Right renal pelvis (tissue), 4 donors: ENCODE results near the gene GMDS. TPM values are rescaled to one million over a fixed set of nuclear protein-coding genes. Genes with fewer than 3 reads are reported as not detected.

Source experiments
- DNase-seq, 4 donors: peaks; one replicate each; pipeline ENCODE4 v3.0.0-alpha.2; 2013; ENCODE audit warnings: low read depth in 4 of 4, low spot score in 3 of 4, missing footprints in 1 of 4
- polyA plus RNA-seq, 4 donors: library from polyadenylated mRNA; unstranded; fragments of 120-200 nt; gene quantifications; one replicate each; pipeline ENCODE4 v1.2.1, GENCODE V29; 2013; ENCODE audit not compliant: insufficient read length in 4 of 4

Gene GMDS
- polyA plus RNA-seq, 4 donors, result 67.7 to 86.0 (median 77.9) TPM

DNA sequence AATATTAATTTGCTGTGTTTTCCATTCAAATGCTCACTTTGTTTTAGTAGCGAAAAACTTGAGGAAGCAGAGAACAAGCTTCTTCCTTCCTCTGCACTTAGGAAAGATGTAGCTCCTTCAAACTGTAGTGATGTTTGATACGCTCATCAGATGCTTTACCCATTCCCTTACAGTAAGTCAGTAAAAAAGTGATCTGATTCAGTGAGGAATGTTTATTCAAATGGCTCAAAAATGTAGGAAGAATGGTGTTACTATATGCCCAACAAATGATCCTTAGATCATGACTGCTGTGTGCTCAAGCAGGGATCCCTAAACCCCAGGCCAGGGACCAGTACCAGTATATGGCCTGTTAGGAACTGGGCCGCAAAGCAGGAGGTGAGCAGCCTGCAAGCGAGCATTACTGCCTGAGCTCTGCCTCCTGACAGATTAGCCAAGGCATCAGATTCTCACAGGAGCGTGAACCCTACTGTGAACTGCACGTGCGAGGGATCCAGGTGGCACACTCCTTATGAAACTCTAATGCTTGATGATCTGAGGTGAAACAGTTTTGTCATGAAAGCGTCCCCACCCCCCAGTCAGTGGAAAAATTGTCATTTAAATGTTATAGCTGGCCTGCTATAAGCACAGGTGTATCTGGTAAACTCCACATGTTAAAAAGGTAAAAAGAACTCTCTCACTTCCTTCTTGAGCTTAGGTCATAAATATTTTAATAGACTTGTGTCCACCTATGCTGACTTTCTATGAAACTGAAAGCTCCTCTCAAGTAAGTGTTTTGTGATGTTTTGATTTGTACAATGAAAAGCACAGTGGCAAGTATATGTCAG lies 448.5 kb downstream of the GMDS start:
- no peak for DNase-seq

GRCh38 chr6:1795910-1796309 lies 449.5 kb downstream of the GMDS start:
- no peak for DNase-seq

DNA sequence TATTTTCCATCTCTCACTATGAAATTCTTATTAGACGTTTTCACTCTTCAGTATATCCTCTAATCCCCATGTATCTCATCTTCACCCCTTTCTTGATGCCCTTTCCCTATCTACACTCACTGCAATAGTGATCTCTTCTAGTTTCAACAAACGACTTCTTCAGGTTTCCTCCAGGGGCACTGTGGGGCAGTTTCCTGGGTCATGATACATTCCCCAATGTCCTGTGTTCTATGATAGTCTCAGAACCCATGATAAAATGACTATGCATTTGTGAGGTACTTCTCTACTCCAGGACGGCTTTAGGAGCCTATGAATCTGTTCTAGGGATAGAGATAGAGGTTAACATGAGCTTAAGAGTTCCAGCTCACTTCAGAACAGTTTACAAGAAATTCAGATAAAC lies 452.4 kb downstream of the GMDS start:
- DNase-seq, result no peak

GRCh38 chr6:1790684-1791083 lies 454.7 kb downstream of the GMDS start:
- DNase-seq, result no peak

- no peak for DNase-seq
These were observed 456.3 kb downstream of the GMDS start for GRCh38 chr6:1789092-1789491.

GRCh38 chr6:1787894-1788293 lies 457.5 kb downstream of the GMDS start:
- no peak for DNase-seq

DNA sequence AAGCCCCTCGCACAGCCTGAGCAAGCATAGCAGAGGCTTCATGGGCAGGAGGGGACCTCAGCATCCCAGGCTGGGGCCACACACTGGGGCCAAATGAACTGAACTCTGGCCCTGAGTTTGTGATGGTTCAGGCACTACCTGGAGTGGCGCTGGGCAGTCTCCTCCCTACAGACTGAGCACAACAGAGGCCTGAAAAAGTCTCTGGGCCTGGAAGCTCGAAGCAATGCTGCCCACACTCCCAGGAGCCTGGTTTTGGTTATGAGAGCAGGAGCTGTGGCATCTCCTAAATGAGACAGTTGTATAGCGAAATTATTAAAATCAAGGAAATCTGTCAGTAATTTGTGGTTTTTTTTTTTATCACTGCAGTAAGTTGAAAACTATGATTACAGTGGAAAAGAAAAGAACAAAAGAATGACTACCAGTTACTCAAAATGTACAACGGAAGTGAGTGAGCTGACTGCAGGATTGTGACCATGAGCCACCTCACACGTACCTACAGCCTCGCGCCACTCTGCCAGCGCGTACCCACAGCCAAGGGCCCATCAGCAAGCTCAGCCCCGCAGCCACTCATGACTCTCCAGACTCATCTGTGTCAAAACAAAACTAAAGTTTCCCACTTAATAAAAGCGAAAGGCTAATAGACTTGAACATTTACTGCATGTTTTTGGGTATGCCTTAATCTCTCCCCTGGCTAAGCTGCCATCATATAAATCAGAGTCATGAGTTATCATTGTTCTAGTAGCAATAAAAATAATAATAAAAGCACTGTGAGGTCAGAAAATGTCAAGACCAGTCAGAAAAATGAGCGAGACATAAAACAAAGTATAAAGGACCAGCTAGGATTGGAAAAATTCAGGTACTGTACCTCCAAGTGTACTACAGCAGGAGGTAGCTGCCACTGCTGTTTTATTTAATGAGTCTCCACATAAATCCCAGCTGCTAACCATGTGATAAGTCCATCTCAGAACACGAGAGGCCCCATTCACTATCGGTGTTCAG lies 458.7 kb downstream of the GMDS start:
- no peak for DNase-seq

GRCh38 chr6:1784422-1784884 lies 461.0 kb downstream of the GMDS start:
- DNase-seq, result no peak

- no peak for DNase-seq
These were observed 463.6 kb downstream of the GMDS start for GRCh38 chr6:1781817-1782184.

DNA sequence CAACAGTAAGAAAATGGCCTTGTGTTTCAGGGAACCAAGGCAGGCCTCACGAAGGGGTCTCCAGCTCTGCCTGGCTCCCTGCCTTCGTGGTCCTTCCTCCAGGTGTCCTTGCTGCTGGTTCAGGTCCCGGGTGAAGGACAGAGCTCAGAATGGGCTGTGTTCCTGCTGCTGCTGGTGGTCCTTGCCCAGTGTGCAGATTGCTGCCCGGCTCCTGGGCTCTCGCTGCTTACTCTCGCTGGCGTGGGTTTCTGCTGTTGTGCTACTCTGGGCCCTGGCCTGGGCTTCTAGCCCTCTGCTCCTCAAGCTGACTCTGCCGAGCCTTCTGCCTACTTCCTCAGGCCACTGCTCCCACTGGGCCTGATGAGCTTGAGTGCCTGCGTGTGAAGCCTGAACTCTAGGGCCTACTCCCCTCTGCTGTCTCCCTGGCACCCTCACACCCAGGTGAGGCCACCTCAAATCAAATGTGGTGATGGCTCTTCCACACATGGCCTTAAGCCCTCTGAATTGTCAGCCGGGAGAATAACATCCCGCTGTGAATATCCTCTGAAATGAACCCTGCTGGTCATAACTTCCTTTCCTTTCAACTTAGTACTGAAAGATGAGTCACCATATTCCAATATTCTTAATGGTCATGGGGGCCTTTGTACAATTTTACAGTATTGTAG lies 464.1 kb downstream of the GMDS start:
- DNase-seq, result no peak

DNA sequence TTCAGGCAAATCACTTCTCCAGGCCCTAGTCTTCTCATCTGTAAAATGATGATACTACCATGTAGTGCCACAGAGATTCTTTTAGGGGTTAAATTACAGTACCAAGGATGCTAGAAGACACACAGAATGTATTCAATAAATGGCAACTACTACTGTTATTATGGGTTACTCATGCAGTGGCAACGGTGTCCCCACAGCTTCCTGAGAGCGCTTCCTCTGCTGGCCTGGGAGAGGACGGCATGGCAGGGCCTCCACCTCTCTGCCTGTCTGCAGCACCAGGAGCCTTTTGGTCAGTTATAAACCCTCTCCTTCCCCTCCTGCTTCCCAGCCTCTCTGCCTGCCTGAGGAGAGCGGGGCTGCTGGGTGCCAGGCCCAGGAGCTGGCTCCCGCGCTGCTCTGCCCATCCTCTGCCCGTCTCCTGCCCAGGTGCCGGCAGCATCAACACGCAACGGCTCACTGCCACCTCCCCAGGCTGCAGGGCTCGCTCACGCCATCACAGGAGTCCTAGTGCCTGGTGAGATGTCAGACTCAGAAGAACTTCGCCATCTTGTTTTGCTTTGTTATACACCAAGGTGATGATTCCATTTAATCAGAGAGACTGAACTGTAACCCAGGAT lies 465.0 kb downstream of the GMDS start:
- DNase-seq, result no peak

- no peak for DNase-seq
These were observed 466.6 kb downstream of the GMDS start for GRCh38 chr6:1778686-1779235.

DNA sequence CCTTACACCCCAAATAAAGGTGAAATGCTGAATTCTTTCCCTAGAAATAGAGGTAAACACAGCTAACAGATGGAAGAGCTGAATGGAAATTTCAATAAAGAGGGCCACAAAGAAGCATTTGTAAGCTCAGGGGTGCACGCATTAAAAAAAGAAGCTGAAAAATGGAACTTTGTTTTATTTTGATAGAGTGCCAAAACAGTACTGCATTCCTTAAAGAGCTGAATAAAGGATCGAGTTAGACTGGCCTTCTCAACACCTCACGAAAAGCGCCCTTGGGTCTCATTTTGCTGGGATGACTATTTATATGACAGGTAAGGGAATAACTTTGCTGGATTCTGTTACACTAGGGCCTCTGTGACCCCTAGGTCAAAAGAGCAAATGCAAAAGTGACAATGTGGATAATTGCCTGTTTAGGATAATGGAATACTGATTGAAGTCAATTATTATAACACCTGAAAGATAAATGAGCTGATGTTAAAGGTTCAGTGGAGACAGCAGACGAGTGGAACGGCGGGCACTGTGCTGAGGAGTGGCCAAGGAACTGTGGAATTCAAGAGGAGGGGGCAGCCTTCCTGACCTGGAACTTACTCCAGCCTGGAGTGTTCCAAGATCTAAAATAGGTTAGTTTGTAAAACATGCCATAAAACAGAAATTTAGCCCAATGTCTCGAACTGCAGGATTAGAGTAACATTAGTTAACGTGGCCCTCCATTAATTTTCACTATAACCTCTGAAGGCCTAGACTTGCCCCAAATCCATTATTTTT lies 467.3 kb downstream of the GMDS start:
- peak in 1 of 4 donors; percentile 42 for DNase-seq

GRCh38 chr6:1775441-1775840 lies 470.0 kb downstream of the GMDS start:
- DNase-seq, result no peak

GRCh38 chr6:1774226-1774915 lies 471.0 kb downstream of the GMDS start:
- DNase-seq, result no peak

GRCh38 chr6:1773700-1774099 lies 471.7 kb downstream of the GMDS start:
- no peak for DNase-seq

GRCh38 chr6:1770968-1771723 lies 474.3 kb downstream of the GMDS start:
- DNase-seq, result no peak

GRCh38 chr6:1770435-1770843 lies 475.0 kb downstream of the GMDS start:
- DNase-seq, result no peak
